ENCODE results near the gene NUP85. TPM values are rescaled to one million over a fixed set of nuclear protein-coding genes. Genes with fewer than 3 reads are reported as not detected.
"Not testable (repeated sequence)": the region's sequence is repeated elsewhere in the genome, so short reads cannot be mapped to it uniquely, and the experiment has no call there.

Gene NUP85
- total RNA-seq, 1 experiment from 2014 or later, result 42.1 TPM

GRCh38 chr17:75267411-75268232, 62.1 kb downstream of the NUP85 start:
- no peak for DNase-seq (ENCODE audit: low read depth)

GRCh38 chr17:75269844-75270217, 64.4 kb downstream of the NUP85 start:
- no peak for DNase-seq (ENCODE audit: low read depth)

- DNase-seq (ENCODE audit: low read depth), result peak; percentile 64
Observed at GRCh38 chr17:75270218-75270965, 64.9 kb downstream of the NUP85 start.

GRCh38 chr17:75270966-75271232, 65.4 kb downstream of the NUP85 start, which contains the start of gene MIF4GD:
TSS of gene MIF4GD (minus strand) at chr17:75271231. CDS start at chr17:75270195, 1,036 bp downstream.
- no peak for DNase-seq (ENCODE audit: low read depth)

- DNase-seq (ENCODE audit: low read depth), result peak; percentile 61
Observed at GRCh38 chr17:75271233-75271954, 65.9 kb downstream of the NUP85 start.

GRCh38 chr17:75271955-75272847, 66.7 kb downstream of the NUP85 start:
- no peak for DNase-seq (ENCODE audit: low read depth)

- DNase-seq (ENCODE audit: low read depth), result no peak
Observed at GRCh38 chr17:75272848-75273184, 67.3 kb downstream of the NUP85 start.

- DNase-seq (ENCODE audit: low read depth), result peak; percentile 50
Observed at GRCh38 chr17:75273977-75274708, 68.7 kb downstream of the NUP85 start.

- DNase-seq (ENCODE audit: low read depth), result peak; percentile 38
Observed at GRCh38 chr17:75277664-75278071, 72.2 kb downstream of the NUP85 start.

GRCh38 chr17:75280189-75280588, 74.7 kb downstream of the NUP85 start:
- DNase-seq (ENCODE audit: low read depth), result not testable (repeated sequence)

- DNase-seq (ENCODE audit: low read depth), result no peak
Observed at GRCh38 chr17:75285123-75285522, 79.6 kb downstream of the NUP85 start.

Other genes starting within 250 kb of the NUP85 start
- gene HID1, start 232.9 kb upstream of the NUP85 start, total RNA-seq (2014; rRNA removed), result not detected in 2 replicates
- 25.1 and 33.1 TPM in 2 replicates for gene CDR2L, start 218.0 kb upstream of the NUP85 start, total RNA-seq (2014; rRNA removed)
- 56.0 and 84.9 TPM in 2 replicates for gene MRPL58, start 193.0 kb upstream of the NUP85 start, total RNA-seq (2014; rRNA removed)
- gene ATP5PD, start 158.7 kb upstream of the NUP85 start, total RNA-seq (2014; rRNA removed), result 281 and 284 TPM in 2 replicates
- gene KCTD2, start 158.5 kb upstream of the NUP85 start, total RNA-seq (2014; rRNA removed), result 22.8 and 26.9 TPM in 2 replicates
- 0.11 TPM in 1 of 2 replicates, not detected in the other for gene SLC16A5, start 117.7 kb upstream of the NUP85 start, total RNA-seq (2014; rRNA removed)
- gene ARMC7, start 95.7 kb upstream of the NUP85 start, total RNA-seq (2014; rRNA removed), result 2.3 and 5.1 TPM in 2 replicates
- 108 TPM in 2 replicates for gene NT5C, start 73.9 kb upstream of the NUP85 start, total RNA-seq (2014; rRNA removed)
- 281 and 311 TPM in 2 replicates for gene JPT1, start 51.2 kb upstream of the NUP85 start, total RNA-seq (2014; rRNA removed)
- 104 and 109 TPM in 2 replicates for gene SUMO2, start 22.7 kb upstream of the NUP85 start, total RNA-seq (2014; rRNA removed)
- gene GGA3, start 55.9 kb downstream of the NUP85 start, total RNA-seq (2014; rRNA removed), result 14.7 and 18.5 TPM in 2 replicates
- 52.4 and 58.4 TPM in 2 replicates for gene MRPS7, start 56.2 kb downstream of the NUP85 start, total RNA-seq (2014; rRNA removed)
- gene MIF4GD, start 65.6 kb downstream of the NUP85 start, total RNA-seq (2014; rRNA removed), result 4.2 and 8.6 TPM in 2 replicates
- 7.1 and 8.7 TPM in 2 replicates for gene SLC25A19, start 83.8 kb downstream of the NUP85 start, total RNA-seq (2014; rRNA removed)
- gene GRB2, start 200.0 kb downstream of the NUP85 start, total RNA-seq (2014; rRNA removed), result 95.7 and 113 TPM in 2 replicates

Measured in LHCN-M2 (cell line).